Heart right ventricle (tissue), 16 donors: ENCODE data around the gene SLC31A1. TPM values are rescaled to one million over a fixed set of nuclear protein-coding genes. Genes with fewer than 3 reads are reported as not detected.
A peak's percentile ranks its signal among the peaks of the same experiment; 100 is the strongest.

Experiments used
- ATAC-seq, 8 donors: fragments of 200-7000 bp; cut with Tn5 transposase; one replicate each; pipeline ENCODE4 v1.9.1; 2020; ENCODE audit warnings: mild to moderate bottlenecking in 8 of 8, moderate library complexity in 8 of 8, moderate number of reproducible peaks in 1 of 8
- DNase-seq, 2 donors: peaks; one replicate each; pipeline ENCODE4 v3.0.0-alpha.2; 2020
- H3K27ac ChIP-seq, 10 donors: fragments of 200-600 bp; sonication (generic) in 2 of 10; one replicate each; pipeline versions ENCODE4 v1.5.0 to v1.8.0; 2020 to 2022; ENCODE audit warnings: mild to moderate bottlenecking in 3 of 10
- H3K27me3 ChIP-seq, 7 donors: fragments of 200-600 bp; one replicate each; pipeline ENCODE4 v1.8.0; 2021 to 2022; ENCODE audit warnings: mild to moderate bottlenecking in 2 of 7
- H3K36me3 ChIP-seq, 9 donors: fragments of 200-600 bp; sonication (generic) in 1 of 9; one replicate each; pipeline versions ENCODE4 v1.5.0 to v1.8.0; 2020 to 2022; ENCODE audit warnings: mild to moderate bottlenecking in 2 of 9
- H3K4me1 ChIP-seq, 9 donors: fragments of 200-600 bp; sonication (generic) in 1 of 9; one replicate each; pipeline versions ENCODE4 v1.5.0 to v1.8.0; 2020 to 2022; ENCODE audit warnings: mild to moderate bottlenecking in 4 of 9
- H3K4me3 ChIP-seq, 10 donors: fragments of 200-600 bp; sonication (generic) in 2 of 10; one replicate each; pipeline versions ENCODE4 v1.5.0 to v1.8.0; 2020 to 2022; ENCODE audit warnings: mild to moderate bottlenecking in 7 of 10, moderate library complexity in 2 of 10
- H3K9me3 ChIP-seq, 11 donors: fragments of 200-600 bp in 10 of 11; sonication (generic) in 2 of 11; one replicate each; pipeline versions ENCODE4 v1.5.0 to v1.8.0; 2013 to 2022; ENCODE audit warnings: mild to moderate bottlenecking in 2 of 11, control low read depth in 1 of 11, moderate library complexity in 1 of 11
- CTCF ChIP-seq, 9 donors: fragments of 200-600 bp; sonication (generic) in 2 of 9; IDR thresholded peaks; one replicate each; pipeline versions ENCODE4 v1.5.0 to v1.8.0; 2021 to 2022; ENCODE audit warnings: antibody characterized with exemption in 9 of 9, mild to moderate bottlenecking in 5 of 9, moderate library complexity in 1 of 9
- WGBS, 2 donors: extraction: QIAGEN DNeasy Blood & Tissue Kit; methylation state at CpG; one replicate each; pipeline ENCODE4 v1.1.7; 2013; ENCODE audit warnings: inconsistent platforms in 1 of 2; 5-methylcytosine and 5-hydroxymethylcytosine counted together
- intact Hi-C, 10 donors: fragments of 100-400 bp; cut with DNase I; formaldehyde crosslinking; loops; one replicate each; pipeline versions ENCODE4 v1.11.1 to v1.14.2; 2022
- polyA plus RNA-seq, 2 donors: library from polyadenylated mRNA; stranded (reverse); fragments of 200-250 nt; gene quantifications; one replicate each; pipeline ENCODE4 v1.2.3, GENCODE V29; 2013
- total RNA-seq, 10 donors: library from RNA; stranded (reverse); fragmentation: NEBNext Ultra II Directional in 3 of 10; extraction: Animal tissue kit (Norgen Biotek cat#: 25700) in 3 of 10; gene quantifications; one replicate each; pipeline versions ENCODE4 v1.2.1 to v1.2.4, GENCODE V29; 2021 to 2023
- donor health status: Arrhythmogenic right ventricular cardiomyopathy.
- donor health status: ischemic (EF 13 %, LVEDD 7.1; RV severe dilation, severe dysfunction).
- donor health status: healthy with polysubstance abuse.
- donor health status: DM: no; HTN: yes; CAD: no.
- donor health status: DM: no; HTN: no; CAD: no.
- donor health status: ischemic (EF 25% LVEDD 6.9; RV normal size, moderate dysfunction).
- donor health status: ischemic (EF 25% LVEDD 5.7; RV mildly dilated, moderate dysfunction).
- donor health status: healthy.
- donor health status: DM: yes; HTN: yes; CAD: no.
- donor health status: Ischemic cardiomyopathy.
- donor health status: ischemic (EF 35%, LVEDD 5.7; RV mildly dilated, moderate dysfunction).
- donor health status: nonischemic (EF 11% LVEDD 7.7; RV severe dilation, severe dysfunction).
- donor health status: DM: yes; HTN: yes; CAD: no.
- donor health status: PGD.
- donor health status: ischemic (EF 29% LVEDD 5.4; RV normal size, mild dysfunction).
- donor health status: nonischemic (EF 23%, LVEDD 6.1; RV moderate dilation, normal function).

The SLC31A1 gene
- total and polyA plus RNA-seq, 12 donors = 3.6 to 18.4 (median 10.9) TPM

GRCh38 chr9:113275157-113276131 is 54.1 kb downstream of the SLC31A1 start, which contains the start of the genes CDC26 and PRPF4:
Gene CDC26, minus strand, starts transcription at chr9:113275572. Its CDS starts 3,065 bp downstream, at chr9:113272507.
Gene PRPF4, plus strand, starts transcription at chr9:113275658. Its CDS starts 86 bp downstream, at chr9:113275744.
- H3K4me1 ChIP-seq = peaks cover 5 to 50% (median 23%) of the 10 kb centered on the region in 9 donors

GRCh38 chr9:113278840-113279239 is 57.5 kb downstream of the SLC31A1 start:
- TF ChIP-seq CTCF (IDR thresholded peaks at IDR 0.05) = no peak
- Histone ChIP-seq H3K27me3 (no peaks in the 10 kb centered on the region), H3K27ac (no peak overlapping the region), H3K36me3 (peaks cover 0 to 74% (median 49%) of the 10 kb centered on the region in 9 donors), H3K4me1 (peaks cover 5 to 32% (median 19%) of the 10 kb centered on the region in 9 donors), H3K4me3 (no peak overlapping the region), H3K9me3 (no peaks in the 10 kb centered on the region)
- WGBS, 2 donors = 89 to 93% methylated on average over 4 of the region's 4 CpGs
- intact Hi-C loops = loop anchor here in 9 of 10 donors (5.0 to 10.0 kb wide), 5 partner anchors 57 to 316 kb away; partner anchors contain the start of genes ALAD (in 6 of the 9), FKBP15 (in 1 of the 9) and SLC31A1 (in 1 of the 9)
- no peak for DNase-seq
- no peak for ATAC-seq

More at GRCh38 chr9:113275157-113276131, 54.1 kb downstream of the SLC31A1 start, which contains the start of the genes CDC26 and PRPF4:
- no peaks in the 10 kb centered on the region for H3K9me3 ChIP-seq
- H3K27ac ChIP-seq = peak within 1 kb of the TSS; percentile 63 to 95 (median 90)
- peak; percentile 98 to 99 (median 98) for ATAC-seq
- peak within 1 kb of the TSS; percentile 36 to 89 (median 78) for H3K4me3 ChIP-seq
- intact Hi-C loops = loop anchor here in 9 of 10 donors (2.0 to 10.0 kb wide), 9 partner anchors 53 to 383 kb away; partner anchors contain the start of genes ALAD (in 7 of the 9), FKBP15 (in 3 of the 9) and SLC31A1 (in 3 of the 9)
- no peaks in the 10 kb centered on the region for H3K27me3 ChIP-seq
- DNase-seq = peak; percentile 96 to 98
- H3K36me3 ChIP-seq = peaks cover 0 to 71% (median 41%) of the 10 kb centered on the region in 9 donors
- no peak for TF ChIP-seq CTCF (IDR thresholded peaks at IDR 0.05)
- 0 to 1% methylated on average over 63 of the region's 63 CpGs for WGBS, 2 donors

- WGBS, 2 donors = 96 to 98% methylated on average over 4 of the region's 4 CpGs
- Histone ChIP-seq H3K27me3 (no peaks in the 10 kb centered on the region), H3K4me3 (no peak overlapping the region), H3K36me3 (peaks cover 0 to 99% (median 65%) of the 10 kb centered on the region in 9 donors), H3K27ac (no peak overlapping the region), H3K9me3 (no peaks in the 10 kb centered on the region), H3K4me1 (peaks cover 1 to 18% (median 7%) of the 10 kb centered on the region in 9 donors)
- TF ChIP-seq CTCF (IDR thresholded peaks at IDR 0.05) = no peak
- ATAC-seq (no peak), DNase-seq (no peak)
- intact Hi-C loops = no loop called here
Observed at GRCh38 chr9:113281356-113281755, 60.0 kb downstream of the SLC31A1 start.

- ATAC-seq = peak in 5 of 8 donors; percentile 45 to 82 (median 68)
- intact Hi-C loops = no loop called here
- TF ChIP-seq CTCF (IDR thresholded peaks at IDR 0.05) = no peak
- H3K9me3 ChIP-seq = no peaks in the 10 kb centered on the region
- DNase-seq = no peak
- 69 to 88% methylated on average over 2 of the region's 2 CpGs for WGBS, 2 donors
- no peaks in the 10 kb centered on the region for H3K27me3 ChIP-seq
- H3K27ac ChIP-seq = peak overlapping the region in 4 of 10 donors; percentile 4 to 45 (median 38)
- H3K4me1 ChIP-seq = peaks cover 0 to 15% (median 0%) of the 10 kb centered on the region in 9 donors
- peaks cover 0 to 100% (median 60%) of the 10 kb centered on the region in 9 donors for H3K36me3 ChIP-seq
- no peak overlapping the region for H3K4me3 ChIP-seq
Observed at GRCh38 chr9:113289091-113289490, 67.7 kb downstream of the SLC31A1 start.
